ENCODE data around the gene NACC1. TPM values are rescaled to one million over a fixed set of nuclear protein-coding genes. Genes with fewer than 3 reads are reported as not detected.

NACC1 gene
- polyA plus RNA-seq, 1 donor (not counting 4 experiments of a cell fraction or from before 2014, with no cell fraction given) = 32.9 TPM

GRCh38 chr19:13169769-13170168, 51.7 kb downstream of the NACC1 start:
- no peaks in the 10 kb centered on the region for H3K9me1 ChIP-seq (ENCODE audit: control insufficient read depth, extremely low read depth, insufficient read depth, low read length)
- no peaks in the 10 kb centered on the region for H3K36me3 ChIP-seq (ENCODE audit: control insufficient read depth in 2 of 2, extremely low read depth in 1 of 2, insufficient read depth in 2 of 2, low read length in 2 of 2)
- H3K79me2 ChIP-seq (ENCODE audit: control insufficient read depth, insufficient read depth, low read length) = no peaks in the 10 kb centered on the region
- no peak overlapping the region for H2AFZ ChIP-seq (ENCODE audit: control insufficient read depth, low read length)
- peaks cover 61% of the 10 kb centered on the region for H3K4me1 ChIP-seq (ENCODE audit: control insufficient read depth, extremely low read depth, insufficient read depth, low read length)
- H3K4me2 ChIP-seq (ENCODE audit: control insufficient read depth, extremely low read depth, insufficient read depth, low read depth, low read length) = peak overlapping the region; percentile 22
- H3K27ac ChIP-seq (ENCODE audit: control insufficient read depth, insufficient read depth, low read length) = peak overlapping the region; percentile 43
- H3K9ac ChIP-seq (ENCODE audit: control insufficient read depth, extremely low read depth, insufficient read depth, low read length) = peak overlapping the region; percentile 60
- no peaks in the 10 kb centered on the region for H3K27me3 ChIP-seq (ENCODE audit: control insufficient read depth, extremely low read depth, insufficient read depth, low read length)
- TF ChIP-seq CTCF (optimal IDR thresholded peaks at IDR 0.05 in 1 of 3, IDR thresholded peaks at IDR 0.05 in 1 of 3, conservative IDR thresholded peaks at IDR 0.05 in 1 of 3; ENCODE audit: extremely low read depth in 1 of 3, insufficient read depth in 2 of 3, low read length in 3 of 3) = no peak
- TF ChIP-seq EZH2 (IDR thresholded peaks at IDR 0.05; ENCODE audit: low read length) = no peak
- no peak overlapping the region for H3K4me3 ChIP-seq (ENCODE audit: control insufficient read depth in 2 of 3, extremely low read depth in 1 of 3, insufficient read depth in 2 of 3, low read depth in 1 of 3, low read length in 3 of 3)
- H3K9me3 ChIP-seq (ENCODE audit: control insufficient read depth, low read depth, low read length) = no peaks in the 10 kb centered on the region
- dilution Hi-C loops (cut with MboI; ENCODE audit: extremely low pct_ligation_motif_present, low sequenced_read_pairs) = no loop called here
- DNase-seq (ENCODE audit: low read depth, low spot score) = no peak
- FAIRE-seq = peak; percentile 59
- H4K20me1 ChIP-seq (ENCODE audit: control insufficient read depth, extremely low read depth, insufficient read depth, low read length) = no peaks in the 10 kb centered on the region

- Histone ChIP-seq H3K9ac (ENCODE audit: control insufficient read depth, extremely low read depth, insufficient read depth, low read length) (no peak overlapping the region), H3K9me3 (ENCODE audit: control insufficient read depth, low read depth, low read length) (no peaks in the 10 kb centered on the region), H3K36me3 (ENCODE audit: control insufficient read depth in 2 of 2, extremely low read depth in 1 of 2, insufficient read depth in 2 of 2, low read length in 2 of 2) (no peaks in the 10 kb centered on the region), H3K9me1 (ENCODE audit: control insufficient read depth, extremely low read depth, insufficient read depth, low read length) (no peaks in the 10 kb centered on the region), H3K4me3 (ENCODE audit: control insufficient read depth in 2 of 3, extremely low read depth in 1 of 3, insufficient read depth in 2 of 3, low read depth in 1 of 3, low read length in 3 of 3) (no peak overlapping the region), H2AFZ (ENCODE audit: control insufficient read depth, low read length) (no peak overlapping the region), H3K27me3 (ENCODE audit: control insufficient read depth, extremely low read depth, insufficient read depth, low read length) (no peaks in the 10 kb centered on the region), H4K20me1 (ENCODE audit: control insufficient read depth, extremely low read depth, insufficient read depth, low read length) (no peaks in the 10 kb centered on the region), H3K27ac (ENCODE audit: control insufficient read depth, insufficient read depth, low read length) (no peak overlapping the region), H3K79me2 (ENCODE audit: control insufficient read depth, insufficient read depth, low read length) (no peaks in the 10 kb centered on the region), H3K4me1 (ENCODE audit: control insufficient read depth, extremely low read depth, insufficient read depth, low read length) (peaks cover 48% of the 10 kb centered on the region), H3K4me2 (ENCODE audit: control insufficient read depth, extremely low read depth, insufficient read depth, low read depth, low read length) (no peak overlapping the region)
- dilution Hi-C loops (cut with MboI; ENCODE audit: extremely low pct_ligation_motif_present, low sequenced_read_pairs) = no loop called here
- no peak for TF ChIP-seq CTCF (optimal IDR thresholded peaks at IDR 0.05 in 1 of 3, IDR thresholded peaks at IDR 0.05 in 1 of 3, conservative IDR thresholded peaks at IDR 0.05 in 1 of 3; ENCODE audit: extremely low read depth in 1 of 3, insufficient read depth in 2 of 3, low read length in 3 of 3)
- no peak for TF ChIP-seq EZH2 (IDR thresholded peaks at IDR 0.05; ENCODE audit: low read length)
- DNase-seq (ENCODE audit: low read depth, low spot score) (no peak), FAIRE-seq (no peak)
Measured at GRCh38 chr19:13171146-13171545, 53.1 kb downstream of the NACC1 start.
